ENCODE measurements around the gene ZFPM1.

- no peak for TF ChIP-seq RARB (CRISPR knock-in tag; IDR thresholded peaks at IDR 0.05)
- no peak for TF ChIP-seq PATZ1 (CRISPR knock-in tag; IDR thresholded peaks at IDR 0.05; ENCODE audit: borderline replicate concordance)
- TF ChIP-seq ARNTL (CRISPR knock-in tag; IDR thresholded peaks at IDR 0.05; ENCODE audit: borderline replicate concordance, low read depth), result no peak
- TF ChIP-seq CREB5 (CRISPR knock-in tag; IDR thresholded peaks at IDR 0.05; ENCODE audit: low read depth), result no peak
- no peak for TF ChIP-seq ZC3H10 (CRISPR knock-in tag; IDR thresholded peaks at IDR 0.05)
These were observed 105.7 kb downstream of the ZFPM1 start for GRCh38 chr16:88558457-88559442.
